ENCODE results near the gene POLR2L.

POLR2L gene

DNA sequence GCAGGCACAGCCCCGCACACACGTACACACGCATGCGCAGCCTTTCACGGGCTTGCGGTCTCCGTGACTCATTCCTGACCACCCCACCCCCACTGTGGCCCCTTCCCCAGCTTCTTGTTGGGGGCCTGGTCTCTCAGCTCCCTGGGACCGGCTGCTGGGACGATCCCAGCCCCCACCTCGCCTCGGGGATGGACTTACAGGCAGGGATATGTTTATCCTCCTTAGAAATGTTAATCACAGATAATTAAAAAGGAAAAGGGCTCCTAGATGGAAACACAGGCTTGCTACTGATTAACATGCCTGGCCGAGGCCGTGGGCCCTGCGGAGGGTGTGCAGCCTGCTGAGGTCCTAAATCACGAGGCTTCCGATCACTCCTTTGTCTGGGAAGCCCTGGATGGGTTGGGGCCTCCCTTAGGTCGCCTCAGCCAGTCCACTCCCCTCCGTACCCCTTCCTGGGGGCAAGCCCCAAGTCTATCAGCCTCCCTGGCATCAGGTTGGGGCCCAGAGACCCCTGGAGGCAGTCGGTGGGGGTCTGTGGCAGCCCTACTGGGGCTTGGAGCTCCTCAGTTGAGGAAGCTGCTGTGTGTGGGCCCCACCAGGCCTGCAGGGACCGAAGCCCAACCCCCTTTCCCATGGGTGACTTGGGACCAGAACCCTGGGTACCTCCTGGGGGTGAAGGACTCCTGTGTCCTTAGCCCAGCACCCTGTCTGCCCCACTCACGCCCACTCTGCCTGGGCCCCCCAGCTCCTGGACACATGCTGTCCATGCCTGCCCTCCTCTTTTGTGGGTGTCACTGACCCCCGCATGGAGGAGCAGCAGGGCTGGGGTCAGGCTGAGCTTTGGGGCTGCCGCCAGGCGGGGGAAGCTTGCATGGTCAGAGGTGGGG lies 20.9 kb upstream of the POLR2L start:
- H3K4me3 ChIP-seq: no peak overlapping the region

DNA sequence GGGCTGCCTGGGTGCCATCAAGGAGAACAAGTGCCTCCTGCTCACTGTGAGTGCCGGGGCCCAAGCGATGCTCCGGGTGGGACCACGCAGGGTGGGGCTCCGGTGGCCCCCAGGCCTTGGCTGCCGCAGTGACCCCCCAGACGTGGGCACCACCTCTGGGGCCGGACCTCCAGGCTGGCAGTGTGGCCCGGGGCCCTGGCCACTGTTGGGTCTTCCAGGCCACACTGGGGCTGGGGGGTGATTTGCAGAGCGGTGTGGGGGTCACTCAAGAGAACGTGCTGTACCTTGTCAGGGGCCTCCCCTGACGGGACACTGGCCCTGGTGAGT lies 20.3 kb upstream of the POLR2L start:
- Histone ChIP-seq H3K9me3 (no peaks in the 10 kb centered on the region), H3K27ac (no peak overlapping the region), H3K9ac (no peak overlapping the region), H3K4me3 (no peak overlapping the region), H3K4me1 (peaks cover 49% of the 10 kb centered on the region), H3K4me2 (no peak overlapping the region), H4K20me1 (peaks cover 62% of the 10 kb centered on the region), H3K27me3 (no peaks in the 10 kb centered on the region), H3K36me3 (peaks cover 47% of the 10 kb centered on the region; the same call in 1 of the 2 replicates)
- TF ChIP-seq Cebpa-rat (IDR thresholded peaks at IDR 0.05): no peak

More for the DNA sequence above, 20.9 kb upstream of the POLR2L start:
- H3K9ac ChIP-seq: no peak overlapping the region
- no peak for TF ChIP-seq Cebpa-rat (IDR thresholded peaks at IDR 0.05)
- H3K4me2 ChIP-seq: no peak overlapping the region
- H3K27ac ChIP-seq: no peak overlapping the region; the same call in 1 of the 2 replicates
- peaks cover 51% of the 10 kb centered on the region; the same call in 1 of the 2 replicates for H3K36me3 ChIP-seq
- no peaks in the 10 kb centered on the region for H3K27me3 ChIP-seq
- H3K9me3 ChIP-seq: no peaks in the 10 kb centered on the region
- peaks cover 46% of the 10 kb centered on the region for H3K4me1 ChIP-seq
- H4K20me1 ChIP-seq: peaks cover 56% of the 10 kb centered on the region

DNA sequence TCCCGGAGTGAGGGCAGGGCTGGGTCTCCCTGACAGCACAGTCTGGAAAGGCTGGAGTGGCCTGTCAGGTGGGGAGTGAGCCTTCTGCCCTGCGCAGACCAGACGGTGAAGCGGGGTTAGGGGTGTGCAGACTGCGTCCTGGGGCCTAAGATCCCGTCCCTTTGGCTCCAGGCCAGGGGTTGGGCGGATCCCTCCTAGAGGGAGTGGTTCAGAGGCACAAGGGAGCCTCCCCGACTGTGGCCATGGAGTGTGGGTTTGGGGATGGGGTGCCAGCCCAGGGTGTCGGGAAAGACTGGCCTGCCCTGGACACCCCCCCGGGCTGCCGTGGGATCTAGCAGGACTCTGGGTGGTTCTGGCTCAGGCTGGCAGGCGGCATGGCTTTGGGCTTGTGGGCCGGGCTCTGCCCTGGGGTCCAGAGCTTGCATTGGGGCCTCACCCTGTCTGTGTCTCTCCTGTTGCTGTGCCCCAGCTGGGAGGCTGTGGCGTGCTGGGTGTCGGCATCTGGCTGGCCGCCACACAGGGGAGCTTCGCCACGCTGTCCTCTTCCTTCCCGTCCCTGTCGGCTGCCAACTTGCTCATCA lies 19.8 kb upstream of the POLR2L start:
- no peak for TF ChIP-seq Cebpa-rat (IDR thresholded peaks at IDR 0.05)
- no peak overlapping the region for H3K4me2 ChIP-seq

DNA sequence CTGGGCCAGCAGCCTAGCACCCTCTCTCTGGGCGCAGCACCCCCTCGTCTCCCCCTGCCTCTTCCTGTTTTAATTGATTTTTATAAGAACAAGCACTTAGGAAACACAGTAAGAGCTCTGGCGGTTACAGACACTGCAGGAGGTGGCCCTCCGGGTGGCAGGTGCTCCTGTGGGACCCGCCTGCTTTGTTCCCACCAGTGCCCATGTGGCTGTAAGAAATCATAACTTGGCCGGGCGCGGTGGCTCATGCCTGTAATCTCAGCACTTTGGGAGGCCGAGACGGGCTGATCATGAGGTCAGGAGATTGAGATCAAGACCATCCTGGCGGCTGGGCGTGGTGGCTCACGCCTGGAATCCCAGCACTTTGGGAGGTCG lies 18.8 kb upstream of the POLR2L start:
- Histone ChIP-seq H3K9me3 (no peaks in the 10 kb centered on the region), H3K27ac (no peak overlapping the region), H3K4me1 (peaks cover 64% of the 10 kb centered on the region), H3K4me2 (0 out of 2 replicates have a peak overlapping the region, but pooled peaks have one; percentile 19), H4K20me1 (peaks cover 77% of the 10 kb centered on the region), H3K36me3 (peaks cover 37% of the 10 kb centered on the region; the same call in 1 of the 2 replicates), H3K4me3 (no peak overlapping the region), H3K9ac (no peak overlapping the region), H3K27me3 (no peaks in the 10 kb centered on the region)
- no peak for TF ChIP-seq Cebpa-rat (IDR thresholded peaks at IDR 0.05)

More for the DNA sequence above, 19.8 kb upstream of the POLR2L start:
- Histone ChIP-seq H3K27ac (no peak overlapping the region), H3K4me1 (peaks cover 53% of the 10 kb centered on the region), H3K9me3 (no peaks in the 10 kb centered on the region), H4K20me1 (peaks cover 67% of the 10 kb centered on the region), H3K4me3 (no peak overlapping the region), H3K27me3 (no peaks in the 10 kb centered on the region), H3K9ac (no peak overlapping the region), H3K36me3 (peaks cover 47% of the 10 kb centered on the region; the same call in 1 of the 2 replicates)

DNA sequence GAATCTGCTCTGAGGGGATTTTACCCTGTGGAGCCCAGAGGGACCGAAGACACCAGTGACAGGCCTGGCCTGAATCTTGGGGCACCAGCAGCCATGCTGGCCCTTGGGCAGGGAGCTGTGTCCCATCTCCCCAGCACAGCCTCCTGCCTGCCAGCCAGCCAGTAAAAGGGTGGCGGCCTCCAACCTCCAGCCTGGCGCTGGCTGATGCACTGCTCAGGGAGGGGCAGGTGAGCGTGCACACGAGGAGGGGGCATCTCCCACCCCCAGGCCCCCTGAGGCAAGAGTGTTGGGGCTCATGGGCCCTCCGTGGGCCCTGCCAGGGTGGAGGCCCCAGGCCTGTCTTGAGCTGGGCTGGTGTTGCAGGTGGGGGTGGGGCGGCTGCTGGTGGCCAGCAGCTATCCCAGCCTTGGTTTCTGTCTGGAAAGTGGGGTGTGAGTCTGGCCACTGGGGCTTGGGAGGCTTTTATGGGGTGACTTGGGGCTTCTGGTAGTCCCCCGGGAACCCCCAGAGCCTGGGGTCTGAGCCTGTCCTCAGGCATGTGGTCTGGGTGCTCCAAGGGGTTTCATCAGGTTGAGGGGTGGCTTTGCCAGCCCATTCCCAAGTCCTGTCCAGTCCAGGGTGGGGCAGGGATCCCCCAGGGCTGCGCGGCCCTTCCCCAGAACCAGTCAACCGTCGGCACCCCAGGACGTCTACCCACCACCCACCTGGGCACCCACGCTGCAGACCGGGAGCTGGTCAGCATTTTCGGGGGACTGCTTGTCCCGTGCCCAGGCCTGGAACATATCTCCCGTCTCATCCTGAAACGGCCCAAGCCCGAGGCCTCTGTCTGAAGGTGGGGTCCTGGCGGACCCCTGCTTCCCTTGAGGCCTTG lies 18.1 kb upstream of the POLR2L start:
- Histone ChIP-seq H3K27ac (peak overlapping the region; percentile 10; the same call in 1 of the 2 replicates), H3K4me2 (peak overlapping the region; percentile 19), H3K36me3 (peaks cover 31% of the 10 kb centered on the region; the same call in 1 of the 2 replicates), H4K20me1 (peaks cover 84% of the 10 kb centered on the region), H3K9me3 (no peaks in the 10 kb centered on the region), H3K27me3 (no peaks in the 10 kb centered on the region), H3K4me3 (no peak overlapping the region), H3K4me1 (peaks cover 69% of the 10 kb centered on the region), H3K9ac (no peak overlapping the region)
- TF ChIP-seq Cebpa-rat (IDR thresholded peaks at IDR 0.05): no peak

DNA sequence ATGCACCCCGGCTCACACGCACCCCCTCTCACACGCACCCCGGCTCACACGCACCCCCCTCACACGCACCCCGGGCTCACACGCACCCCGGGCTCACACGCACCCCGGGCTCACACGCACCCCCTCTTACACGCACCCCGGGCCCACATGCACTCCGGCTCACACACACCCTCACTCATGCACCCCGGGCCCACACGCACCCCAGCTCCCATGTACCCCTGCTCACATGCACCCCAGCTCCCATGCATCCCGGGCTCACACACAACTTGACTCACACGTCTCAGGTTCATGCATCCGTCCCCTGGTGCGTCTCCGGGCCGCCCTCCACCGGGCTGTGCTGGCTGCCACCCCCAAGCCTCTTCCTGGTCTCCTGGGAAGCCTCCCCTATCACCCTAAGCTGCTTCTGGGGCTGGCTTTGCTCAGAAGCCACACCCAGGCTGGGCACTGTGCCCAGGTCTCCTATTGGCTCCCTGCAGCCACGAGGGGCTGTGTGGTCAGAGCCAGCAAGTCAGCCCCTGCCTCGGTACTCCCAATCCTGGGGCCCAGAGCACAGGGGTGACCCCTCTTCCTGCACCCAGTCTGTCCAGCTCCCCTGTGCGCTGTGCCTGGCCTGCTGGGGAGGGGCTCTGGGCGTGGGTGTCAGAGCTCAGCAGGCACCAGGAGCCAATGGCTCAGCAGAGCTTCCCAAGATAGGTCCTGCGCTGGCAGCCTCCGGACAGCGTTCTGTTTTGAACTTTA lies 17.2 kb upstream of the POLR2L start:
- Histone ChIP-seq H3K36me3 (peaks cover 22% of the 10 kb centered on the region; the same call in 1 of the 2 replicates), H3K27ac (peak overlapping the region; percentile 10; the same call in 1 of the 2 replicates), H3K9me3 (no peaks in the 10 kb centered on the region), H3K27me3 (no peaks in the 10 kb centered on the region), H4K20me1 (peaks cover 91% of the 10 kb centered on the region), H3K4me1 (peaks cover 73% of the 10 kb centered on the region), H3K4me3 (no peak overlapping the region), H3K9ac (no peak overlapping the region), H3K4me2 (peak overlapping the region; percentile 50)
- no peak for TF ChIP-seq Cebpa-rat (IDR thresholded peaks at IDR 0.05)

DNA sequence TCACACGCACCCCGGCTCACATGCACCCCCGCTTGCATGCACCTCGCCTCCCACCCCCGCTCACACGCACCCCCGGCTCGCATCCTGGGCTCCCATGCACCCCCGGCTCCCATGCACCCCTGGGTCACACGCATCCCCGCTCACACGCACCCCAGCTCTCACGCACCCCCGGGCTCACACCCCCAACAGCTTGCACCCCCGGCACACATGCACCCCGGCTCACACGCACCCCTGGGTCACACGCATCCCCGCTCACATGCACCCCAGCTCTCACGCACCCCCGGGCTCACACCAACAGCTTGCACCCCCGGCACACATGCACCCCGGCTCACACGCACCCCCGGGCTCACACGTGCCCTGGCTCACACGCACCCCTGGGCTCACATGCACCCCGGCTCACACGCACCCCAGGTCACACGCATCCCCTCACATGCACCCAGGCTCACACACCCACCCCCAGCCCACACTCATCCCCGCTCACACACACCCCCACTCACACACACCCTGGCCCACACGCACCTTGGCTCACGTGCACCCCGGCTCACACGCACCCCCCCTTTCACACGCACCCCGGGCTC lies 16.5 kb upstream of the POLR2L start:
- H3K9ac ChIP-seq: no peak overlapping the region
- H3K4me1 ChIP-seq: peaks cover 80% of the 10 kb centered on the region
- no peak for TF ChIP-seq Cebpa-rat (IDR thresholded peaks at IDR 0.05)
- peaks cover 91% of the 10 kb centered on the region for H4K20me1 ChIP-seq
- peaks cover 15% of the 10 kb centered on the region; the same call in 1 of the 2 replicates for H3K36me3 ChIP-seq
- H3K4me2 ChIP-seq: peak overlapping the region; percentile 50; the same call in 1 of the 2 replicates
- H3K27ac ChIP-seq: no peak overlapping the region
- no peaks in the 10 kb centered on the region for H3K9me3 ChIP-seq
- no peak overlapping the region for H3K4me3 ChIP-seq
- H3K27me3 ChIP-seq: no peaks in the 10 kb centered on the region

DNA sequence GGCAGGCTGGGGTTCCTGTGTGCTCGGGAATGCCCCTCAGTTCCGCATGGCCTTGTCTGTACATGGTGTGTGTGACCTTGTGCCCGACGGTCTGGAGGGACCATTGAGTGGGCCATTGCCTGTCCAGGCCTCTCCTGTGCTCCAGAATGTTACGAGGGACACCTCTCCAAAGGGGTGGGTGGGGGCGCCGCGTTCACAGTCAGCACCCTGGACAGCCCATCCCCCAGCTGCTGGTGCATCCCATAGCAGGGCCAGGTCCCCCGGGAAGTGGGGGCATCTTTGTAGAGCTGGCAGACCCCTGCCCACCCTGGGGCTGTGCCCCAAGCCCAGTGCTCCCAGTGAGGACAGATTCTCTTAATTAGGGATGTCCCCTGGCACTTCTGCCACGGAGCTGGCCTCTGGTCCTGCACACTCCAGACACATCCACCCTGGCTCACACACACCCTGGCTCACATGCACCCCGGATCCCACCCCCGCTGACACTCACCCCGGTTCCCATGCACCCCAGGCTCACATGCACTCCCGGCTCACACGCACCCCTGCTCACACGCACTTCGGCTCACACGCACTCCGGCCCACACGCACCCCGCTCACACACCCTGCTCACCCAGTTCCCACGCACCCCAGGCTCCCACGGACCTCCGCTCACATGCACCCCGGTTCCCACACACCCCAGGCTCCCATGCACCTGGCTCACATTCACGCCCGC lies 15.9 kb upstream of the POLR2L start:
- H3K27me3 ChIP-seq: no peaks in the 10 kb centered on the region
- peaks cover 90% of the 10 kb centered on the region for H4K20me1 ChIP-seq
- no peaks in the 10 kb centered on the region for H3K9me3 ChIP-seq
- no peak for TF ChIP-seq Cebpa-rat (IDR thresholded peaks at IDR 0.05)
- no peak overlapping the region for H3K4me2 ChIP-seq
- H3K4me3 ChIP-seq: no peak overlapping the region
- H3K4me1 ChIP-seq: peaks cover 82% of the 10 kb centered on the region
- no peak overlapping the region for H3K27ac ChIP-seq
- no peak overlapping the region for H3K9ac ChIP-seq
- peaks cover 8% of the 10 kb centered on the region; the same call in 1 of the 2 replicates for H3K36me3 ChIP-seq

Measured in BLaER1 (cell line).